HCT116 (cell line): ENCODE data around the gene MOSPD2. TPM values are rescaled to one million over a fixed set of nuclear protein-coding genes. Genes with fewer than 3 reads are reported as not detected.

ENCODE experiments used
- ATAC-seq: fragments of 200-7000 bp; cut with Tn5 transposase; 2 replicates; pipeline ENCODE4 v1.9.1; 2020; ENCODE audit warnings: mild to moderate bottlenecking, moderate library complexity
- BruUV-seq: library from RNA; stranded (reverse); fragments of 400-500 nt; replicated peaks from 2 replicates; lab custom pipeline; 2021; lab: Mats Ljungman, UMichigan
- CTCF ChIA-PET: fragments of 300-600 bp; sonication (Branson Sonifier 250); formaldehyde crosslinking; loops from one replicate; lab custom pipeline; 2021; ENCODE audit warnings: antibody characterized with exemption; lab: Charles Lee
- POLR2A ChIA-PET: fragments of 300-600, 350-600 bp; sonication (Branson Sonifier 250); formaldehyde crosslinking; loops from one replicate; lab custom pipeline; 2021; ENCODE audit warnings: antibody characterized with exemption; lab: Charles Lee
- RAD21 ChIA-PET, 2 experiments: fragments of 300-600 bp; sonication (Branson Sonifier 250); formaldehyde crosslinking; loops; one replicate each; lab custom pipeline; 2023; ENCODE audit warnings: low total read pairs in 2 of 2; ENCODE audit not compliant: uncharacterized antibody in 2 of 2, unreplicated experiment in 2 of 2, low non-redundant PET in 1 of 2; lab: Charles Lee
- DNase-seq: peaks from one replicate; pipeline ENCODE4 v3.0.0-alpha.2; 2010; ENCODE audit warnings: low read depth, low spot score
- H2AFZ ChIP-seq: fragments of 200-600 bp; shearing (Covaris generic), sonication (generic); 2 replicates; pipeline ENCODE4 v1.6.1; 2017; ENCODE audit warnings: low read depth, mixed run types, mixed read lengths, antibody characterized with exemption, low read length; ENCODE audit not compliant: poor library complexity, severe bottlenecking
- H3K27ac ChIP-seq: 2 replicates; pipeline ENCODE4 v1.5.1; 2012; ENCODE audit warnings: low read depth, low read length
- H3K27me3 ChIP-seq: fragments of 200-600 bp; sonication (generic); 2 replicates; pipeline ENCODE4 v1.6.1; 2016; ENCODE audit warnings: mixed run types, low read length, mixed read lengths; ENCODE audit not compliant: insufficient read depth
- H3K36me3 ChIP-seq, 2 experiments: fragments of 200-500 bp in 1 of 2; fragments of 200-600 bp in 1 of 2; sonication (Bioruptor generic) in 1 of 2; sonication (generic) in 1 of 2; 2 replicates each; pipeline versions ENCODE4 v1.5.1 to v1.6.1; 2014 to 2016; ENCODE audit warnings: low read length in 2 of 2, inconsistent platforms in 1 of 2, mixed read lengths in 1 of 2, mixed run types in 1 of 2; ENCODE audit not compliant: insufficient read depth in 2 of 2, control insufficient read depth in 1 of 2
- H3K4me1 ChIP-seq, 2 experiments: fragments of 200-600 bp in 1 of 2; sonication (generic) in 1 of 2; 2 replicates each; pipeline versions ENCODE4 v1.5.1 to v1.6.1; 2012 to 2017; ENCODE audit warnings: low read length in 2 of 2, inconsistent platforms in 1 of 2, mild to moderate bottlenecking in 1 of 2, mixed read lengths in 1 of 2, mixed run types in 1 of 2, moderate library complexity in 1 of 2; ENCODE audit not compliant: insufficient read depth in 2 of 2, control insufficient read depth in 1 of 2
- H3K4me2 ChIP-seq: fragments of 200-600 bp; sonication (generic); 2 replicates; pipeline ENCODE4 v1.6.1; 2017; ENCODE audit warnings: mixed run types, low read length, mixed read lengths
- H3K4me3 ChIP-seq, 2 experiments: fragments of 200-600 bp in 1 of 2; sonication (generic) in 1 of 2; replicated peaks in 1 of 2; 2 replicates each; pipeline ENCODE4 v1.5.1; 2011 to 2016; ENCODE audit warnings: low read length in 2 of 2, control low read depth in 1 of 2, low read depth in 1 of 2, mild to moderate bottlenecking in 1 of 2, mixed read lengths in 1 of 2, mixed run types in 1 of 2
- H3K79me2 ChIP-seq: fragments of 200-600 bp; sonication (generic); 2 replicates; pipeline ENCODE4 v1.6.1; 2017; ENCODE audit warnings: mild to moderate bottlenecking, mixed run types, low read length, moderate library complexity, mixed read lengths; ENCODE audit not compliant: insufficient read depth
- H3K9ac ChIP-seq: fragments of 200-600 bp; sonication (generic); 2 replicates; pipeline ENCODE4 v1.6.1; 2016; ENCODE audit warnings: low read length, mixed read lengths
- H3K9me2 ChIP-seq: fragments of 200-600 bp; sonication (generic), shearing (Covaris generic); 2 replicates; pipeline ENCODE4 v1.6.1; 2017; ENCODE audit warnings: mixed run types, mild to moderate bottlenecking, moderate library complexity; ENCODE audit not compliant: insufficient read depth
- H3K9me3 ChIP-seq, 2 experiments: fragments of 200-500 bp in 1 of 2; fragments of 200-600 bp in 1 of 2; sonication (Bioruptor generic) in 1 of 2; sonication (generic) in 1 of 2; 2 replicates each; pipeline ENCODE4 v1.6.1; 2014 to 2017; ENCODE audit warnings: low read length in 2 of 2, mixed read lengths in 2 of 2, inconsistent platforms in 1 of 2, low read depth in 1 of 2, mild to moderate bottlenecking in 1 of 2, mixed run types in 1 of 2, moderate library complexity in 1 of 2; ENCODE audit not compliant: control insufficient read depth in 1 of 2, insufficient read depth in 1 of 2
- H4K20me1 ChIP-seq: fragments of 200-600 bp; sonication (generic), shearing (Covaris generic); 2 replicates; pipeline ENCODE4 v1.6.1; 2017; ENCODE audit warnings: mixed run types, mild to moderate bottlenecking, moderate library complexity; ENCODE audit not compliant: insufficient read depth
- CBX3 ChIP-seq: IDR thresholded peaks from 2 replicates; pipeline ENCODE4 v1.6.1; 2012; ENCODE audit warnings: low read depth
- CEBPB ChIP-seq: IDR thresholded peaks from 2 replicates; pipeline ENCODE4 v1.6.1; 2012; ENCODE audit warnings: low read depth
- EGR1 ChIP-seq: IDR thresholded peaks from 2 replicates; pipeline ENCODE4 v1.6.1; 2012; ENCODE audit warnings: low read depth
- ELF1 ChIP-seq: IDR thresholded peaks from 2 replicates; pipeline ENCODE4 v1.6.1; 2012; ENCODE audit warnings: low read depth, borderline replicate concordance
- EZH2 ChIP-seq: fragments of 200-600 bp; sonication (generic); IDR thresholded peaks from 2 replicates; pipeline ENCODE4 v1.6.1; 2017; ENCODE audit warnings: antibody characterized with exemption, mixed run types
- EZH2phosphoT487 ChIP-seq: fragments of 200-600 bp; IDR thresholded peaks from 2 replicates; pipeline ENCODE4 v1.6.1; 2018; ENCODE audit warnings: antibody characterized with exemption, borderline replicate concordance
- FOSL1 ChIP-seq: IDR thresholded peaks from 2 replicates; pipeline ENCODE4 v1.6.1; 2012; ENCODE audit warnings: low read depth
- JUND ChIP-seq: IDR thresholded peaks from 2 replicates; pipeline ENCODE4 v1.6.1; 2012
- POLR2A ChIP-seq: IDR thresholded peaks from 2 replicates; pipeline ENCODE4 v1.7.0; 2011; ENCODE audit warnings: borderline replicate concordance; ENCODE audit not compliant: insufficient read depth, insufficient read length; ENCODE audit errors: extremely low read depth
- POLR2AphosphoS5 ChIP-seq: IDR thresholded peaks from 2 replicates; pipeline ENCODE4 v1.6.1; 2011; ENCODE audit warnings: mild to moderate bottlenecking, low read depth, low read length, moderate library complexity
- SIN3A ChIP-seq: IDR thresholded peaks from 2 replicates; pipeline ENCODE4 v1.6.1; 2012; ENCODE audit warnings: low read depth
- SP1 ChIP-seq: IDR thresholded peaks from 2 replicates; pipeline ENCODE4 v1.6.1; 2012; ENCODE audit warnings: low read depth
- SRF ChIP-seq: IDR thresholded peaks from 2 replicates; pipeline ENCODE4 v1.6.1; 2012; ENCODE audit warnings: low read depth
- ZFX ChIP-seq: fragments of 450-650 bp; IDR thresholded peaks from 2 replicates; pipeline ENCODE4 v1.6.1; 2017
- ZNF274 ChIP-seq: fragments of 200-500 bp; sonication (Bioruptor generic); IDR thresholded peaks from 2 replicates; pipeline ENCODE4 v1.6.1; 2014; ENCODE audit warnings: mild to moderate bottlenecking, low read depth, low read length, inconsistent platforms
- intact Hi-C: fragments of 100-400 bp; cut with micrococcal nuclease; formaldehyde crosslinking; loops from 2 replicates; pipeline ENCODE4 v1.10.0; 2022
- total RNA-seq: library from RNA; stranded (reverse); gene quantifications from one replicate; pipeline ENCODE4 v1.2.1, GENCODE V29; 2021; ENCODE audit not compliant: unreplicated experiment
- TF ChIP-seq, protein P1 (sequence below): IDR thresholded peaks from 2 replicates; pipeline ENCODE4 v1.6.1; 2012

MOSPD2 gene
- total RNA-seq, 1 experiment from 2014 or later, result 8.9 TPM

DNA sequence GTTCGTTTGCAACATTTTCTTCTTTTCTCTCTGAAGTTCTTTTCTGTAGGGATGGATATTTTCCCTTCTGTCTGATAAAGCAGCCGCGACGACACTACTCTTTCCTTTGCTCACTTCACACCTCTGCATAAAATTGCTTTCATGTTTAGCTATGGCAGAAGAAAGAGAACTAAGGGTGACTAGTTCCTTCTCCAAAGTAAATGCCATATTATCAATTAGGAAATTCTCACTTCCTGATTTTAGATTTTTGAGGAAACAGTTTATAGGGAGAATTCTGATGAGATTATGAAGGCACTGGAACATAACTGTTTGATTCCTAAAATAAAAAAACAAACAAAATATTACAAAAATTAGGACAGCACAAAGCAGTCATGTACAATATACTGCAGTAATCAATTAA is 29.6 kb upstream of the MOSPD2 start:
- Histone ChIP-seq H3K4me2 (no peak overlapping the region), H3K27me3 (no peaks in the 10 kb centered on the region), H3K4me1 (no peaks in the 10 kb centered on the region), H3K36me3 (no peaks in the 10 kb centered on the region; a peak in 1 of 4 replicates), H3K9me2 (no peaks in the 10 kb centered on the region), H3K9ac (no peak overlapping the region), H3K79me2 (no peaks in the 10 kb centered on the region), H3K27ac (no peak overlapping the region), H3K9me3 (no peaks in the 10 kb centered on the region), H2AFZ (no peak overlapping the region), H4K20me1 (no peaks in the 10 kb centered on the region), H3K4me3 (no peak overlapping the region)
- no peak for TF ChIP-seq EGR1
- POLR2A ChIA-PET, result no interaction called here
- RAD21 ChIA-PET, result no interaction called here
- intact Hi-C loops, result no loop called here
- no TSS peak for BruUV-seq
- DNase-seq, result no peak
- ATAC-seq, result no peak
- CTCF ChIA-PET, result no interaction called here

DNA sequence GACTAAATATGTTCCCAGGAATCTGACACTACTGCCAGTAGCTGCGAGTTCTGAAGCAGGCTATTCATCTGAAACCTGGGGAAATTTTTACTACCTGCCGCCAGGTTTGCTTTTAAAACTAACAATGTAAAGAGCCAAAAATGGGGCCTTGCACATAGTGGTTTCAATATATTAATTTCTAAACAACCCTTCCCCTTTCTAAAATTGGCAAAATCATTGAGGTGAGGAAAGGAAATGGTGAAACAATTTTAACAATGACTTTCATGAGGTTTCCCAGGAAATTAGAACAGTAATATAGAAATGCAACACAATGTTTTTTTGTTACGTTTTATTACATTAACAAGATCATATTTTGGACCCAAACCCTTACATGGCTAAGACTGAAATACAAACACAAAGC is 21.7 kb upstream of the MOSPD2 start:
- Histone ChIP-seq H3K9me2 (no peaks in the 10 kb centered on the region), H3K79me2 (no peaks in the 10 kb centered on the region), H3K27ac (no peak overlapping the region), H3K36me3 (no peaks in the 10 kb centered on the region), H3K27me3 (no peaks in the 10 kb centered on the region), H2AFZ (no peak overlapping the region), H4K20me1 (no peaks in the 10 kb centered on the region), H3K4me3 (no peak overlapping the region), H3K9me3 (no peaks in the 10 kb centered on the region), H3K4me1 (no peaks in the 10 kb centered on the region), H3K9ac (no peak overlapping the region), H3K4me2 (no peak overlapping the region)
- ATAC-seq (no peak), DNase-seq (no peak)
- no TSS peak for BruUV-seq
- ChIA-PET POLR2A (no interaction called here), RAD21 (no interaction called here), CTCF (no interaction called here)
- TF ChIP-seq CEBPB (no peak), EZH2phosphoT487 (no peak), ZNF274 (no peak), ELF1 (no peak), POLR2AphosphoS5 (no peak), SP1 (no peak), POLR2A (no peak), EZH2 (no peak), SRF (no peak), JUND (no peak), FOSL1 (no peak), CBX3 (no peak), ZFX (no peak), SIN3A (no peak)
- TF ChIP-seq, protein P1, sequence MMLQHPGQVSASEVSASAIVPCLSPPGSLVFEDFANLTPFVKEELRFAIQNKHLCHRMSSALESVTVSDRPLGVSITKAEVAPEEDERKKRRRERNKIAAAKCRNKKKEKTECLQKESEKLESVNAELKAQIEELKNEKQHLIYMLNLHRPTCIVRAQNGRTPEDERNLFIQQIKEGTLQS, result no peak
- intact Hi-C loops, result no loop called here
